Skin of body (tissue), 2 donors: ENCODE measurements around the gene RNF41. TPM values are rescaled to one million over a fixed set of nuclear protein-coding genes. Genes with fewer than 3 reads are reported as not detected.
A peak's percentile ranks its signal among the peaks of the same experiment; 100 is the strongest.
"Not testable (repeated sequence)": the region's sequence is repeated elsewhere in the genome, so short reads cannot be mapped to it uniquely, and the experiment has no call there.

ENCODE experiments used
- DNase-seq: peaks from one replicate; lab custom pipeline; 2025; lab: John Stamatoyannopoulos, UW
- total RNA-seq: library from RNA; depleted of rRNA; stranded (reverse); fragments of >200 nt; gene quantifications from one replicate; pipeline ENCODE4 v1.2.3, GENCODE V29; 2014

RNF41 gene
- 36.2 TPM for total RNA-seq

GRCh38 chr12:56221757-56222530, at the start of gene RNF41:
Gene RNF41, minus strand, starts transcription at chr12:56221922. Its CDS starts 7,875 bp downstream, at chr12:56214047.
- peak; percentile 98 for DNase-seq

- no peak for DNase-seq
Observed at GRCh38 chr12:56271031-56271430, 49.3 kb upstream of the RNF41 start.

DNA sequence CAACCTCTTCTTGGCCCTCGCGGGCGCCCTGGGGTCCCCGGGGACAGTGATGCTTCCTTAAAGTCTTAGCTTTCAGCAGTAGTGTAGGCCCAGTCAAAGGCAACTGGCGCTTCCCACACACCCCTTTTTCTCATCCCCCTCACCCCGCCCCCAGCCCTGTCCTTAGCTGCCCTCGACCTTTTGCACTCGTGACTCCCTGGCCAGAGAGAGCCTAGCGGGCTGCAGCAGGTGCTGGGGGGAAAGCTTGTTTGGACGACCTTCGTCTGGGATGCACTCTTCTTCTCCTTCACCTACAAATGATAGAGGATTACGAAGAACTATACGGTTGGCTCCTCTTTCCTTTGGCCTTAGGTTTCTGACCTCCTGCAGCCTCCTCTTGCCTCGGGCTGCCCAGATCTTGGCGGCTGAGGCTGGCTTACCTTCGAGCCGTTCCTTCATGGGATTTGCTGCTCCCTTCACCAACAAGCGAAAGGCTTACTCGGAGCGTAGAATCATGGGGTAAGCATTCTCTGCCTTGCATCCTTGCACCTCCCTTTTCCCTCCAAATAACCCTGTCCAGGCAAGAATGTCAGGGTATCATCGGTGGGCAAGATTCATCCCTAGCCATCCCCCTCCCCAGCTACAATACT, 45.8 kb upstream of the RNF41 start:
- no peak for DNase-seq

GRCh38 chr12:56266693-56267442, 45.1 kb upstream of the RNF41 start, which contains the start of gene COQ10A:
Gene COQ10A, plus strand, starts transcription at chr12:56266942. Its CDS starts 177 bp downstream, at chr12:56267119.
- peak; percentile 74 for DNase-seq

DNA sequence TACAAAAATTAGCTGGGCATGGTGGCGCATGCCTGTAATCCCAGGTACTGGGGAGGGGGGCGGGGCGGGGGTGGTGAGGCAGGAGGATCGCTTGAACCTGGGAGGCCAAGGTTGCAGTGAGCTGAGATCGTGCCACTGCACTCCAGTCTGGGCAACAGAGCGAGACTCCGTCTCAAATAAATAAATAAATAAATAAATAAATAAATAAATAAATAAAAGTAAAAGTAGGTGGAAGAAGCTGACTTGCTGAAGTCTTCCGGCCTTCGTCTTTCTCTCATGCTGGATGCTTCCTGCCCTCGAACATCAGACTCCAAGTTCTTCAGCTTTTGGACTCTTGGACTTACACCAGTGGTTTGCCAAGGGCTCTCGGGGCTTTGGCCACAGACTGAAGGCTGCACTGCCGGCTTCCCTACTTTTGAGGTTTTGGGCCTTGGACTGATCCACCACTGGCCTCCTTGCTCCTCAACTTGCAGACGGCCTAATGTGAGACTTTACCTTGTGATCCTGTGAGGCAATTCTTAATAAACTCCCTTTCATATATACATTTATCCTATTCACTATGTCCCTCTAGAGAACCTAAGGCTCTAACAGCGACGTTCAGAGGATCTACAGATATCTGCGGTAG, 44.5 kb upstream of the RNF41 start:
- DNase-seq: not testable (repeated sequence)

GRCh38 chr12:56262955-56263354, 41.2 kb upstream of the RNF41 start:
- not testable (repeated sequence) for DNase-seq

DNA sequence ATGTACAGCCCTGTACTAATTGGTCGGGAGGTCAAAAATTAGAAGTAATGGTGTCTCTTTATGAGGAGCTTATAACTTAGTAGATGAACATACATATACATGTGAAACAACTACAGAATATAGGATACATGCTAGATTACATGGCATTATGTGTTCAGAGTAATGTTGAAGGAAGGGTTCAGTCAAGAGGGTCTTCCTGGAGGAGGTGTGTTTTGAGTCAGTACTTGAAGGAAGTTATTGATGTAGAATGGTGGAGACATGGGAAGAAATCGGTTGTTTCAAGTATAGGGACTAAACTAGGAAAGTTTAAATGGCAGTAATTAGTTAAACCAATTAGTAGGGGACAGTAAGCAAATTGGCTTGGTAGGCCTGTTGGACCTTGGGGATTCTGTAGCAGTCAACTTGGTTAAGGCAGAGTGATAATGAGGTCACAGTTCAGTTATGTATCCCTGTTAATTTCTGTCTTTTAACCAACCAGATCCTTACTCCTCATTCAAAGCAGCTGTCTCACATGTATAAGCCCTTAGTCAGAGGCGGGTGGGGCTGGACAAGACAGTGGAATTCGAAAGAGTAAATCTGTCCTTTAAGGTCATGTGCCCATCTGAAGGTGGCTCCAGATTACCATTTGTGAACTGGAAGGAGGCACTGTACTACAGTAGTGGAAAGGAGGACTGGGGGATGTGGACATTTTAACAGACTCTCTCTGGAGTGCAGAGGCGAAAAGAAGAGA, 39.9 kb upstream of the RNF41 start:
- DNase-seq: no peak

DNA sequence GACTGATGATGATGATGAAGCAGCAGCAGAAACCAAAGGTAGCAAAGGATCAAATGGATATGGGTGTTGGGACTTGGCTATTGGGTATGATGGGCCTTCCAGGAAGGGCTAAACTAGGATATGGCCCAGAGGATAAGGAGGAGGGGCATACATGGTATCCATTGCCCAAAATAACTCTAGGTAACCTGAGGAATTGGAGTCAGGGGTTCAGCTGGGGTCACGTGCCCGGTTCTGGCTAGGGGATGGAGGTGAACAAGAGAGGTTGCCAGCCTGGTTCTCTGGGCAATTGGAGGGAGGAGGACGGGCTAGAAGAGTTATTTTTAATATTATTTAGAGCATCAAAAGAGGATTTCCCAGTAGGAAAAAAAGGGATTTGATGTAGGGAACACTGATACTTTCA, 39.2 kb upstream of the RNF41 start:
- no peak for DNase-seq

- no peak for DNase-seq
Observed at GRCh38 chr12:56260380-56260779, 38.7 kb upstream of the RNF41 start.

DNA sequence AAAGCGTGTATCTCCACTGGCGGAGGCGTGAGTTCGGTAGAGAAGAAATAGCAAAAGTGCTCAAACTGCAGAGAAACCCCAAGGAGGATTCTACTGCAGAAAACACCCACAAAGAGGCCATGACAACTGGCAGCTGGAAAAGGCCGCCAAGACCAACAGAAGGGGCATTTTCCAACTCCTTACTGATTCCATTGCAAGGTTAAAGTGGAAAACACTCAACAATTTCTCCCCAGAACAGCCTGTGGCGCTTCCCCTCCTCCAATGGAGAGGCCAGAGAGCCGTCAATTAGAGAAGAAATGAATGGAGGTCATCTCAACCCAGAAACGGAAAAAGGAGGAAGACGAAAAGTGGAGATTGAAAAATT, 37.1 kb upstream of the RNF41 start:
- DNase-seq: no peak

GRCh38 chr12:56258068-56258819, 36.5 kb upstream of the RNF41 start, which contains the start of gene ANKRD52:
Gene ANKRD52, minus strand, starts transcription at chr12:56258384. Its CDS starts 115 bp downstream, at chr12:56258269.
- peak; percentile 66 for DNase-seq

DNA sequence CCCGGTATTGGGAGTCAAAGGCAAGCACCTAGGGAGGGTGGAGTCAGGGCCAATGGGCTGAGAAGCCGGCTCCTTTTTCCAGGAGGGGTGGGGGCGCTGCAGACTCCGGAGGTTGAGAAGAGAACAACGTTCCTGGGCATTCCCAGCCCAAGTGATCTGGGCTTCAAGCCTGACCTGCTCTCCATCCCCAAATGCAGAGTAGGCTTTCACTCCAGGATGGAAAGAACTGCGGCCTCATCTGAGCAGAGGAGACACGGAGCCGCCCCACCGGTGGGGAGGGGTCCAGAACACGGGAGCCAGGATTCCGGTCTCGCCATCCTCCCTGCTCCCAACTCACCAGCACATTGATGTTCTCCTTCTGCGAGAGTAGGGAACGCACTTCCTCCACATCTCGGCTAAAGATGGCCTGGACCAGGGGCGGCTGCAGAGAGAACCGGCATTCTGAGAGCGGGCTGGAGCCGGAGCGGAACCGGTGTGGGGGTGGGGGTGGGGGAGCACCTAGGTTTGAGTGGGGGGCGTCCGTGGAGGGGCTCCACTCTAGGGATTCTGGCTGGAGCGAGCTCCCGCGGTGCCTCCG, 35.9 kb upstream of the RNF41 start:
- no peak for DNase-seq

DNA sequence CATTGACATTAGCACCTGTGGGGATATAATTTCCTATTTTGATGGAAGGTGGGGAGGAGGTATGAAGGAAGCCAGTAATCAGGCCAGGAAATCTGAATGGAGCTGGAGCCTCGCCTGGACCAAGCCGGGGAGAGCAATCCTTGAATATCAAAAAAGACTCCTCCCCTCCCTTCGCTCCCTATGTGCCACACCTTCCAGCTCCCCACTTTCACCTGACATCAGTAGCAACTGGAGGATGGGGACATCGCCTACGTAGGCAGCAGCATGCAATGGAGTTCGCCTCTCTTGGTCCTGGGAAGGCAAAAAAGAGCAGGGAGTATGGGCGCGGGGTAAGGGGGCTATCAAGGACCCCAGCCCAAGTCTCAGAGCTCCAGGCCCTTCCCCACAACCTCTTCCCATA, 35.3 kb upstream of the RNF41 start:
- no peak for DNase-seq

DNA sequence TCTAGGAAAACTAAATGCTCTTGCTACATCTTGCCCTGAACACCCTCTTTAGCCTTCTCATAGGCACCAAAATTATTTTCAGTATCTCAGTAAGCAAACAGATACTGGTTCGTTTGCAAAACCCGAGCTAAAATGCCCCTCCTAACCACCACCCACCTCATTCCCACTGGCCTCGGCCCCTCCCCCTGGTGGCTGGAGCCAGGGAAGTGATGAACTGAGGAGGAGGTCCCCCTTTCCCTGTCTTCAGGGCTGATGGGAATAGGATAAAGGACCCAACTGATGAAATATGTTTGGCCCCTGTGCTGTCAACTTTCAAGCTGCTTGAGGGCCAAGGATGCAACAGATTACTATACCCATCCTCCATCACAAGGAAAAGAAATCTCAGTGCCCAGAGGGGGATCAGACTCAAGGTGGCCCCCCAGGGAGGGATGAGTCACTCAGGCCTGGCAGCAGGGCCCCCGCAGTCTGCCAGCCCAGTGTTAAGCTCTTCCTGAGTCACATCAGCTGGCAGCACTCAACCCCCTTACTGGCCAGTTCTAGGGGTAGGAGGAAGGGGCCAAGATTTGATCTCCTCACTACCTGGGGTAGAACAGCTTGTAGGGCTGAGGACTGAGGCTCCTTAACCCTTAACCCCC, 34.7 kb upstream of the RNF41 start:
- no peak for DNase-seq

- DNase-seq: no peak
Observed at GRCh38 chr12:56255671-56256070, 33.9 kb upstream of the RNF41 start.

GRCh38 chr12:56253091-56253490, 31.4 kb upstream of the RNF41 start:
- no peak for DNase-seq

DNA sequence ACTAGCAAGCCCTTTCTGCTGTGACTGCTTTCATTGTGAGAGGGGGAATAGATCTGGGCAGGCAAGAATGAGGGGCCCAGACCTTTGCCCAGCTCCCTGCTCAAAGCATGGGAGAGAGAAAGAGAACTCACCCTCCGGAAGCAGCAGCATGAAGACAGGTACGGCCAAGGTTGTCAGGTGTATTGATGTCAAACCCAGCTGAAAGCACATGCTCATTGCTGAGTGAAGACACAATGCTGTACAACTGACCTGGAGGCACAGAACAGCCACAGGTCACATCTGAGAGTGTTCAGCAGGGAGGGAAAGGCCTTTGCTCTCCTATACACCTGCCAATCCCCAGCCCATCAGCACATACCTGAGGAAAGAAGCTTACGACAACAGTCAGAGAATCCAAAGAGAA, 30.9 kb upstream of the RNF41 start:
- DNase-seq: no peak

- no peak for DNase-seq
Observed at GRCh38 chr12:56248711-56249110, 27.0 kb upstream of the RNF41 start.

DNA sequence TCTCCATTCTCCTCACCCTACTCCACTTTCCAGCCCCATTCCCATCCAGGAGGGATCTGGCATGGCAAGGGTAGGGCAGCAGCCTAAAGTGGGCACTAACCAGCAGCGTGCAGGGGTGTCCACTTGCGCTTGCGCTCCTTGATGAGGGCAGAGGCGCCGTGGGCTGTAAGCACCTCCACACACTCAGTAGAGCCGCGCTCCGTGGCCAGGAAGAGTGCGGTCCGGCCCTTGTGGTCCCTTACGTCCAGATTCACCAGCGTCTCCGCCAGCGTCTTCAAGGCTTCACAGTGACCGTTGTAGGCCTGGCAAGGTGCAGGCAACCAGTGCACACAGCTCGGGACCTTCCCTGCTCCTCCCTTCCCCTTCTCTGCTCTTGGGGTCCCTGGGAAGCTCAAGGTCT, 26.2 kb upstream of the RNF41 start:
- DNase-seq: no peak
